Gastroesophageal sphincter (tissue), 3 donors: Measurements from ENCODE around the gene OR2M7.
"Not testable (repeated sequence)": the region's sequence is repeated elsewhere in the genome, so short reads cannot be mapped to it uniquely, and the experiment has no call there.

Source experiments
- CTCF ChIP-seq, 4 experiments: fragments of 200-600 bp in 2 of 4; fragments of 450-650 bp in 2 of 4; sonication (generic) in 1 of 4; IDR thresholded peaks; one replicate each; pipeline ENCODE4 v1.5.1; 2017 to 2019; ENCODE audit warnings: antibody characterized with exemption in 4 of 4, mild to moderate bottlenecking in 2 of 4, moderate library complexity in 2 of 4
- POLR2A ChIP-seq, 2 donors: fragments of 450-650 bp; IDR thresholded peaks; one replicate each; pipeline ENCODE4 v1.6.1; 2017; ENCODE audit warnings: antibody characterized with exemption in 2 of 2, mild to moderate bottlenecking in 2 of 2, moderate library complexity in 1 of 2

- TF ChIP-seq CTCF, POLR2A (IDR thresholded peaks at IDR 0.05): not testable (repeated sequence)
Measured at GRCh38 chr1:248306740-248307139, 17.6 kb downstream of the OR2M7 start.
